ENCODE measurements around the gene ZNF581.
A peak's percentile ranks its signal among the peaks of the same experiment; 100 is the strongest.

ZNF581 gene

DNA sequence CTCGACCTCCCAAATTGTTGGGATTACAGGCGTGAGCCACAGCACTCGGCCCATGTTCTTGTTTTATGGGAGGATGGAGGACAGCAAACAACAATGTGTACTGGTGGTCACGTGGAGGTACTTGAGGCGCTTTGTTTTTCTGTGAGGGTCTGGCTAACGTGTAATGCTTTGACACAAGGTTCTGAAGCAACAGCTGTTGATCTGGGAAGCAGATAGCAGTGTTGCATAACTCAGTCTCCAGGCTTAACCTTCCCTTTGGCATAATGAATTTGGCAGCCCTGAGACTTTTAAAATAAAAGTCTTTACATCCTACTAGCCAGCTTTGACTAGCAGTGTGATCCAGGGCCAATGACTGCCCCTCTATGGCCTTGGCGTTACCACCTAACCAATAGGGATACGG is 9.6 kb upstream of the ZNF581 start:
- no peak for DNase-seq

DNA sequence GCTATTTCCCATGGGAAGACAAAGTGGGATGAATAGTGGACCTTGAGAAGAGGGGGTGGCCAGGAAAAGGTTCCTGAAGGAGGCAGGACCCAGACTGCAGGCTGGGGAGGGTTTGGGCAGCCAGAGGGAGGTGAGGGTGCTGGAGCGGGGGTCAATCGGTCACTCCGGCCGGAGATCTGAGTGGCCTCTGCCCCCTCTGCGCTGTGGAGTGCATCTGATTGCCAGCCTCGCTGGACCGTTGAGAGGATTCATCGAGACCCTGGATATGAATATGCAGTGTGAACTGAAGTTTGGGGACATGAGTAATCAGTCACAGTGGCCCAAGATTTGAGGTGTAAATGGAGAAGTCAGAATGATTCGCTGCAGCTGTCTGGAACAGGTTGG is 8.1 kb upstream of the ZNF581 start:
- DNase-seq = no peak

DNA sequence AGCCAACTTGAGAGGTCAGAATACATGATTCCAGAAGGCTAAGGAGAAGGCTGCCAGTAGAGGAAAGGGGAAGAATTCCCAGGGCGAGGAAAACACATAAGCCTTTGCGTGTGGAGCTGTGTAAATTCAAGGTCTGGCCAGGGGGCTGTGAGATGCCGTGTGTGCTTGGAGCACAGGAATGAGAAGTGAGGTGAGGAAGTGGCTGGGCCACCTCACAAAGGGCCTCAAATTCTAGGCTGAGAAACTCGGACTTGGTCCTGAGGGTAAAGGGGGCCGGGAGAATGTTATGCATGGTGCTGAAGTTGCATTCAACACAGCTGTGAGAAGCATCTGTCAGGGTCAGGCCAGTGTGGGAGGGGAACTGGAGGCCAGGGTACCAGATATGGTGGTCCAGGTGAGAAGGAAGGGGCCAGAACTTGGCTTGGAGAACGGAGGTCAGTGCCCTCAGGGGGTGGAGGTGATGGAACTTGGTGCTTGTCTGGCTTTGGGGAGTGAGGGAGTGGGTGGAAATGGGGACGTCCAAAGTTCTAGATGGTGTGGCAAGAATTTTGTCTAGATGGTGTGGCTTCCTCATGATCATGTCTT is 7.5 kb upstream of the ZNF581 start:
- DNase-seq = no peak

DNA sequence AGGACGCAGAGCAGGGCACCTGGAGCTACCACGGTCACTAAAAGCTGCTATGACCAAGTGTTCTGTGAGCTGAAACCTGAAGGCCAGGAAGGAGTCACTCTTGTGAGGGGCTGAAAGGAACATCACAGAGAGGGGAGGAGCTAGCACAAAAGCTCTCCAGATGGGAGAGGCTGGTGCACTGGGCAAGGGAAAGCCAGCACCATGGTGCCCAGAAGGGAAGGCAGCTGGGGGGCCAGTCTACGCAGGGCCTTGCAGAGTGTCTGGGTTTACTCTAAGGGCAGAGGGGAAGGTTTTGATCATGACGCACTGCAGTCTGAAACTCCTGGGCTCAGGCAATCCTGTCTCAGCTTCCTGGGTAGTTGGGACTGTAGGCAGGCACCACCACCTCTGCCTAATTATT is 6.7 kb upstream of the ZNF581 start:
- no peak for DNase-seq

DNA sequence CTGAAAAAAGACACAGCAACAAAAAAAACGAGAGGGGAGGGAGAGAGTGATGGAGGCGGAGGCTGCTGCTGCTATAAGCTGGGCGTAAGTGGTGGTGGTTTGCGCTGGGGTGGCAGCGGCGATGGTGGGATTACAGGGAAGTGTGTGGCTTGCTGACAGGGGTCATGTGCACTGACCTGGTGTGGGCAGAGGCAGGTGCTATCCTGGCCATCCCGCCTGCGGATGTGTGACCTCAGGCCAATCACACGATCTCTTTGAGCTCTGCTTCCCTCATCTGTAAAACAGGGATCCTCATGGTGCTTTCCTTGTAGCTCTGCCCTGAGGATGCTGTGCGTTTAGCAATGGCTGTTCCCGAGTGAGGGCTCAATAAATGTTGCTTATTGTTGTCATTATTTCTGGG is 5.9 kb upstream of the ZNF581 start:
- DNase-seq = no peak

DNA sequence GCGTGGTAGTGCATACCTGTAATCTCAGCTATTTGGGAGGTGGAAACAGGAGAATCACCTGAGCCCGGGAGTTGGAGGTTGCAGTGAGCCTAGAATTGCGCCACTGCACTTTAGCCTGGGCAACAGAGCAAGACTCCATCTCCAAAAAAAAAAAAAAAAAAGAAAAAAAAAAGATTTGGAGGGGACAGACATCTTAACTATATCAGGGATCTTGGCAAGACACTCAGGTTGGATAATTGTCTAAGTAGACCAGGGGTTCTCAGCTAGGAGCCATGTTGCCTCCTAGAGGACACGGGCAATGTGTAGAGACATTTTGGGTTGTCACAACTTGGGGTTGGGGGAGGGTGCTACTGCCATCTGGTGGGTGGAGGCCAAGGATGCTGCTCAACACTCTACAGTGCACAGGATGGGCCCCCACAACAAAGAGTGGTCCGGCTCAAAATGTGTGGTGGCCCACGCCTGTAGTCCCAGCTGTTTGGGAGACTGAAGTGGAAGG is 4.5 kb upstream of the ZNF581 start:
- peak in 1 of 2 experiments; percentile 60 for DNase-seq

DNA sequence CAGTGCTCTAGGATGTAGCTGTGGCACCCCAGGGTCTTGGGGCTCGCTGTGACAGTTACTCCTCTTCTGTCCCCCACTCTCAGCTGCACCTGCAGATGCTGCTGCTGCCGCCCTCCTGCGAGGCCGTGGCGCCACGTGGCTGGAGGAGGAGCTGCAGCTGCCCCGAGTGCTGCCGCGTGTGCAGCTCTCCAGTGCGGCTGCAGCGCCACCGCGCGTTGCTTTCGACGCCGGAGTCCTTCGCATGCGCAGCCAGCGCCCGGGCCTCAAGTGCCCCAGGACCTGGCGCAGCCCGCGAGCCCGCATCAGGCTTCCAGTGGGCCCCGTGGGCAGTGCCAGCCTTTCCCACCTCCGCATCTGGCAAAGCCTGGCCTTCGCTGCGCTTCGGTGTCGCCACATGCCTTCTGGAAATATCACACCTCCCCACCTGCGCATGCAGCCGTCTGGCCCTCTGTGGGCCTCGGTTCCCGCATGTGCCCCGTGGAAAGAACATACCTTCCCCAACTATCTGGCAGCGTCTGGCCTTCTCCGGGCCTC is 3.3 kb upstream of the ZNF581 start:
- DNase-seq = peak; percentile 63 to 77

DNA sequence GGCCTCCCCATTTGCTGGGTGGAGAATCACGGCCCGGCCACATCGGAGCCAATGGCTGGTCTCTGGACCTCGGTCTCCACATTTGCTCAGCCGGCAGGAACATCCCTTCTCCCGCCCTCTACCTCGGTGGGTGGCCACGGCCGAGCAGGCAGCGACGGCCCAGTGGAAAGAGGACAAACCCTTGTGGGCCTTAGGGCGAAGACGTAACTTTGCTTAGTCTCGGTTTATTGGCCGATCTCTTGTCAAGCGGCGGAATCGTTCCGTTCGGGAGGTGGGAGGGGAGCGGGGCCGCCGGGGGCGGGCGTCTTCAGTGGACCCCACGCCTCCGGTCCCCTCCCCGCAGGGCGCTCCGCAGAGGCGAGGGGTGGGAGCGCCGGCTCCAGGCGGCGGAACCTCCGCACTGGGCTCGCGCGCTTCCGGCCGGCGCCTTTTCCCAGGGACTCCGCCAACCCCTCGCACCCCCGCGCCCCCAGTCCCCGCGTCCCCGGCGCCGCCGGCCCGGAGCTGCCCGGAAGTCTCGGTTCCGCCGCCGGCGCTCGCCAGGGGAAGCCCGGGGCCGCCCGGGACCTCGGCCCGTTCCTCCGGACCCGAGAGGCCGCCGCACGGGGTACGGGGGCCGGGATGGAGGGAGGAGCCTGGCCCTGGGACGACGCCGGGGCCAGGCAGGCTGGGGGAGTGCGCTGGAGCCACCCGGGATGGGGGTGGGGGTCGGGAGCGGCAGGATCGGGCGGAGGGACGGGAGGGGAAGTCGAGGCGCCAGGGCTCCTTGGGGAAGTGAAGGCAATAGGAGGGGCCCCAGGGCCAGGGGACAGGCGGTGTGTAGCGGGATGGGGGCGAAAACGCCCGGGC is 2.6 kb upstream of the ZNF581 start, which contains the start of gene ZNF580:
Gene ZNF580, plus strand, starts transcription at position 426 of the 849 bp plus-strand sequence. CDS start 1,507 bp downstream, outside the sequence.
- peak; percentile 64 to 73 for DNase-seq

DNA sequence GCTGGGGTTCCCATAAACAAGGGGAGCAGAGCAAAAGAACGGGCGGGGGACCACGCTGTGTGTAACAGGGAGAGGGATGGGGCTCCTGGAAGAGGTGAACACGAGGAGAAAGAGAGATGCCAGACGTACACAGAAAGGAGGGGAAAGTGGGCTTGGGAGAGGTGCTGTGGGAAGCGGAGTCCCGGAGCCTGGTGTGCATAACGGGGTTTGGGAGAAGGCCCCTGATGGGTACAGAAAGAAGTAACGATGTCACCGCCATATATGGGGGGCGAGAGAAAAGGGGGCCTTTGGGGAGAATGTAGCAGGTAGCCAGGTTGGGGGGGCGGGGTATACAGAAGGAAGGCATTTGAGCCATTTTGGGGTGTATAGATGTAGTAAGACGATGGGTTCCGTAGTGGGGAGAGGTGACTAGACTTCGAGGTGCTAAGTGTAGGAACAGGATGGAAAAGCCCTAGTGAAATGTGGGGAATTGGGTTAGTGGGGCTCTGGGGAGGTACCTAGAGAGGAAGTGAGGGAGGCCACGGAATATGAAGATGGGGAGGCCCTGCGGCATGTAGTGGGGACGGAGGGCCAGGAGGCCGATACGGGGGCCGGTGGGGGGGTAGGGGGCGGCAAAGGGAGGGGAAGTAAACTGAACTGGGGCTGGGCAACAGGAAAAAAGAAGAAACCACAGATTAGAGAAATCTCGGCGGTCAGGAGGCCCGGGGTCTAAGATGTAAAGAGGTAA is 1.9 kb upstream of the ZNF581 start:
- no peak for DNase-seq

DNA sequence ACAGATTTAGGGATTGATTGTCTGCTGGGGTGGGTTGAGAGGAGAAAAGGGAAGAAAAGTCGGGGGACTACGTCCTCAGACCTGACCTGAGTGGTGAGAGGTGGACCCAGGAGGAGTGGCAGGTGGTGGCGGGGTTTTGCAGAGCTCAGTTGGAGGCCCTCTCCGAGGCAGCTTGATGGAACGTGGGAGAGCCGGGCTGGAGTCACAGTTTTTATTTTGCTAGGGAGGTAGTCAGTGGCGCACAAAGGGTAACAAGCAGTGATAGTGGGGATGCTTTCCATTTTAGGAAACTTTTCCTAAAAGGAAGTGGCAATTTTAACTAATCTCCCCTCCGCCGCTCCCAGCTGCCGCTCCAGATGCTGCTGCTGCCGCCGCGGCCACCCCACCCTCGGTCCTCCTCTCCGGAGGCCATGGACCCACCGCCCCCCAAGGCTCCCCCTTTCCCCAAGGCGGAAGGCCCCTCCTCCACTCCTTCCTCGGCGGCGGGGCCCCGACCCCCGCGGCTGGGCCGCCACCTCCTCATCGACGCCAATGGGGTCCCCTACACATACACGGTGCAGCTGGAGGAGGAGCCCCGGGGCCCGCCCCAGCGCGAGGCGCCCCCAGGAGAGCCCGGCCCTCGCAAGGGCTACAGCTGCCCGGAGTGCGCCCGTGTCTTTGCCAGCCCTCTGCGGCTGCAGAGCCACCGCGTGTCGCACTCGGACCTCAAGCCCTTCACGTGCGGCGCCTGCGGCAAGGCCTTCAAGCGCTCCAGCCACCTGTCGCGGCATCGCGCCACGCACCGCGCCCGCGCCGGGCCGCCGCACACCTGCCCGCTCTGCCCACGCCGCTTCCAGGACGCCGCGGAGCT is 1.1 kb upstream of the ZNF581 start:
- DNase-seq = peak; percentile 23 to 45

DNA sequence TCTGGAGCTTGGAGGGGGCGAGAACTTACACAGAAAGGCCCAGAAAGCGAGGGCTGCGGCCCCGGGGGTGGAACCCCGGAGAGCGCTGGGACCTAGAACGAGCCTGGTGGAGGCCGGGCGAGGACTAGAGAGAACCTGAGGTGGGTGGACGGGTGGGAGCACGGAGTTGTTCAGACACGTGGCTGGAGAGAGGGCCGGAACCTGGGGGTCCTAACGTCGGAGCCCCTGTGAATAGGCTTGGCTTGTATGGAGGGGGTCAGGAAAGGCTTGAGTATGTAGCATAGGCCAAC is 383 bp downstream of the ZNF581 start:
- no peak for DNase-seq

DNA sequence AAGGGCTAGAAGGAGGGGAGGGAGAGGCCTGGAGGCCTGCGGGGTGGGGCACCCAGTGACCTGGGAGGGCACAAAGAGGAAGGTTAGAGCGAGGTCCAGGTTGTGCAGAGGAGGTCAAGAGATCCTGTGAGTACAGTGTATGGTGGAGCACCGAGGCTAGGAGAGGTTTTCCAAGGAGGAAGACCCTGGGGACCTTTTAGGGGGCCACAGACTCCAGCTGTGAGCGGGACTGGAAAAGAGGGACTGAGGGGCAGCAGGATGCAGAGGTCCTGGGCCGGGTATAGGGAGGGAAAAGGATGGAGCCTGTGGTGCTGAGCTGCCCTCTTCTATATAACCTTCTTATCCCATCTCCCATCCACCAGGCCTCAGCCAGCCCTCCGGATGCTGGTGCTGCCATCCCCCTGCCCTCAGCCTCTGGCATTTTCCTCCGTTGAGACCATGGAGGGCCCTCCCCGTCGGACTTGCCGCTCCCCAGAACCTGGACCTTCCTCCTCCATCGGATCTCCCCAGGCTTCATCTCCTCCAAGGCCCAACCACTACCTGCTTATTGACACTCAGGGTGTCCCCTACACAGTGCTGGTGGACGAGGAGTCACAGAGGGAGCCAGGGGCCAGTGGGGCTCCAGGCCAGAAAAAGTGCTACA is 863 bp downstream of the ZNF581 start:
- DNase-seq = no peak

DNA sequence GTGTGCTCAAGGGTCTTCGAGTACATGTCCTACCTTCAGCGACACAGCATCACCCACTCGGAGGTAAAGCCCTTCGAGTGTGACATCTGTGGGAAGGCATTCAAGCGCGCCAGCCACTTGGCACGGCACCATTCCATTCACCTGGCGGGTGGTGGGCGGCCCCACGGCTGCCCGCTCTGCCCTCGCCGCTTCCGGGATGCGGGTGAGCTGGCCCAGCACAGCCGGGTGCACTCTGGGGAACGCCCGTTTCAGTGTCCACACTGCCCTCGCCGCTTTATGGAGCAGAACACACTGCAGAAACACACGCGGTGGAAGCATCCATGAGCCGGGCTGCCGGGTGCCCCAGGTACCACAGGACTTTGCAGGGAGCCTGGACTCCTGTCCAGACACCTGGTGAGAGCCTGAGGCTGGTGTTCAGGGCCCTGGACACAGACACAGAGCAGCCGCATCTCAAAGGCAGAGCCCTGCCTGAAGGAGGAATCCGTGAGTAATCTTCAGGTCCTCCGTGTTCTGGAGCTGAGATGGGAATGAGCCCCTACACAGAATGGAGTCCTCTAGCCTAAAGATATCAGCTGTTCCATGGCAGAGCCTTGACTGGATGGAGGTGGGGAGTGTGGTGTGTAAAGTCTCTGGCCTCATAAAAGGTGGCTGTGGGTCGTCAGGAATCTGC is 1.5 kb downstream of the ZNF581 start:
- no peak for DNase-seq

DNA sequence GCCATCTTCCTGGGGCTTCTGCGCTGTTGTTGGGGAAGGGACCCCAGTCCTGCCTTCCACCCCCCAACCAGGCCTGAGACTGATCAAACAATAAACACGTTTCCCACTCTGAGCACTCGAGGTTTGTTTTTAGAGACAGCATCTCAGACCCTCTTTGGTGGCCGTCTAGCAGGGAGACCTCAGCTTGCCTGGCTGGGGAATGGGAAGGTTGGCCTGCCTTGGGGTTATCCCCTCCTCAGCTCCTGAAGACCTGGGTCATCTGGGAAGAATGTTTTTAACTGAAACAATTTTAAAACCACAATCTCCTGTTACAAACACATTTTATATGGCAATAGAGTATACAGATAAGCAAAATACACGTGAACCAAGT is 2.0 kb downstream of the ZNF581 start:
- DNase-seq = no peak

DNA sequence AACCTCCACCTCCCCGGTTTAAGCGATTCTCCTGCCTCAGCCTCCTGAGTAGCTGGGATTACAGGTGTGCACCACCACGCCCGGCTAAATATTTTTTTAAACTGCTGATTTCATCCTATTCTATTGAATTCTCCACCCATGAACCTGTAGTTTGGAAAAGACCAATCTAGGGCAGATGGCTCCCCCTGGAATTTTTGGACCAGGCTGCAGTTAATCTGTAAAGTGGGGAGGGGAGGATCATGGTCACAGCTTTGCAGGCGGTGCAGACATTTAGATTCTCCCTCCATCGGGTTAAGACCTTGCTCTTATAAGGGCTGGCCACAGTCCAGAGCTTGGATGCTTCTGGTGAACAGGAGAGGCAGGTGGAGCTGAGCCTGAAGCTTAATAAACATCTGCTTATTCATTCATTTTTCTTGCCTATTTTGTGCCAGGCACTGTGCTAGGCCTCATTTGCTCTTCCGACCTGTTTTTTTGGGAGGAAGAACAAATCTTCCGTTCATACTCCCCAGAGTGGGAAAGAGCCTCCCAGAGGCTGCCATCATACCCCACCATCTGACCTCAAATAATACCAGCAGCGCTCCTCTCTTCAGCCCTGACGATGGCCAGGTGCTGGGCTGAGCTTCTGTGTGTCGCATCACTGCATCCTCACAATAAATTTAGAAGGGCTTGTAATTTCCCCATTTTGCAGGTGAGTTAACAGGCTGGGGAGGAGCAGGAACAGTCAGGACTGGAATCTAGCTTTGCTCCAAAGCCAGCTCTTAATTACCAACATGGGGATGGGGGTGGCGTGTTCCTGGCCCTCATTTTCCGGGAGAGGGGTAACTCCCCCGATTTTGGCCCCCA is 3.7 kb downstream of the ZNF581 start:
- no peak for DNase-seq

DNA sequence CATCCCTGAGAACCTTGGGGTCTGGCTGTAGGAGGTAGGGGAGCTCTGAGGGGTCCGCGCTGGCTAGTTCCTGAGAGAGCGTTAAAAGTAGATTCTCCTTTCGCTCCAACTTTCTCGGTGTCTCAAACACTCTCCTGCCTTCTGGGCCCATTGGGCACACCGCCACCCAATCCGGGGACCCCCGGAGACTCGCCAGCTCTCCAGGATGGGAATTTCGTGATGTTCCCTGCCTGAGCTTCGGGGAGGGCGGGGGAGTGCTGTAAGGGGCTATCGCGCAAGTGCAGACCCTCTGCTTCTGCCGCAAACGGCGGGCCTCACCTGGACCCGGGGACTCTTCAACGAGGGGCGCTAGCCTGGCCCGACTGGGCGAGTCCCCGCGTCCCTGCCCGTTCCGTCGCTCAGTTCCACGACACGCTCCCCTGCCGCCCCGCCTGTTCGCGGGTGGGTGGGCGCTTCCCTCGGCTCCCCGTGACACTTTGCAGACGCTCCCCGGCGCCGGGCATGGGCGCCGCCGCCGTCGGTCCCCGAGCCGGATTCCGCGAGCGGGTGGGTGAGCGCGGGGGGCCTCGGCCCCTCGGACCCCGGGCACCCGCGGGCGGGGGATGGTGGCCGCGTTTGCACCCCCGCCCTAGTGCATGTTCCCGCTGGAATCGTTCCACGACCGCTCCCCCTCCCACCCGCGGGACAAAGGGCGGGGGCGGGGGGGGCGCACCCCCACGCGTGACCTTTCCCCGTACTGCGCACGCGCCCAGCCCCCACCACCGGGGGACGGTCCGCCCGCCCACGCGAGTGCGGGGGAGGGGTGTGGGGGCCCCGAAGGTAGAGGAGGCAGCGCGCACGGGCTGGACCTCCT is 4.5 kb downstream of the ZNF581 start, which contains the start of gene CCDC106:
Gene CCDC106, plus strand, starts transcription at position 481 of the 853 bp plus-strand sequence. CDS start 835 bp downstream, outside the sequence.
- peak; percentile 59 to 64 for DNase-seq

DNA sequence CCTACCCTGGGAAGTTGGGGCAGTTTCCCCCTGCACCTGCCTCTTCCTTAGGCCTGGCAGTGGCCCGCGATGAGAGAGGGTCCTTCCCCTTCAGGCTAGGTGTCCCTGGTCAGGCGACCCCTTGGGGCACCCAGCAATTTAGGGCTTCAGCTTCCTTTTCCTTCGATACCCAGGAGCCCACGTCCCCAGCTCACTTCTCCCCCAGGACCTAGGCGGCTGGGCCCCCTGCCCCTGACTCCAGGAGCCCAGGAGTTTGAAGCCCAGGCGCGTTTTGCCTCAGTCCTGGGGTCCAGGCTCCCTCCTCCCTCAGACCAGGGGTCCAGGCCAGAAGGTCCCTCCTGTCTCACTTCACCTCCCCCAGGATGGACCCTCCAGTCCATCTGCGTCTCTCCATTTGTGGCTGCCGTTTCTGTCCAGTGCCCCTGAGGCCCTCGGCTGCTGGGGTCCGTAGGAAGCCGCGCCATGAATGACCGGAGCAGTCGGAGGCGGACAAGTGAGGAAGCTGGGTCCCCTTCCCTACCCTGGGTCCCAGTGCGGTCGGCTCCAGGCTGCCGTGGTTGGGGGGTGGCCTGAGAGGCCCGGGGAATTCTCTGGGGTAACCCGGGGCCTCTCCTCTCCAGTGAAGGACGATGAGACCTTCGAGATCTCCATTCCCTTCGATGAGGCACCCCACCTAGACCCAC is 5.3 kb downstream of the ZNF581 start:
- DNase-seq = no peak

DNA sequence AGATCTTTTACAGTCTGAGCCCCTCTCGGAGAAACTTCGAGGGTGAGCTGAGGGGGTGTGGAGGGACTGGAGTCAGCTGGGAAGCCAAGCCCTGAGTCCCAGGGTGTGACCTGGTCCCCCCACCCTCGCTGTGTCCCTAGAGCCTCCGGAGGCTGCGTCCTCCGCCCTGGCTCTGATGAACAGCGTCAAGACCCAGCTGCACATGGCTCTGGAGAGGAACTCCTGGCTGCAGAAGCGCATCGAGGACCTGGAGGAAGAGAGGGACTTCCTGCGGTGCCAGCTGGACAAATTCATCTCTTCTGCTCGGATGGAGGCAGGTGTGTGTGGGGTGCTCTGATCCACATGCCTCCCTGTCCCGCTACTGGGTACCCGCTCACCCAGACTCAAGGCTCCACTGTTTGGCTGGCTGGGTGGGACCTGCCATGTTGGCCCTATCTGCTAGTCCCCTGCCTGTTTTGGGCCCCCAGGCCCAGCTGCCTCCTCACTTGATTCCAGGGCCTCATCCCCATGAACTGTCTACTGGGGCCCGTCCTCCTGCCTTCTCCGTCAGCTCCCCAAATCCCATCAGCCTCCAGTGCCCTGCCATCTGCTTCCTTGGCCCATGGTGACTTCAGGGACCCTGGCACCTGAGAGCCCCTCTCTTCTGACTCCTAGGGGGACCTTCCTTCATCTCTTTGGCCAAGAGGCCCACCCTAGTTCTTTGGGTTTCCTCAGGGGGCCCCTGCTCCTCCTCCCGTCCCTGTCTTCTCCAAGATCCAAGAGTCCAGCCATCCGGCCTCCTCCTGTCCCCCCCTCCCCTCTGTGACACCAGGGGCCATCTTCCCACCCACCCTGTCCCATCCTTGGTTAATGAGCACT is 6.0 kb downstream of the ZNF581 start:
- DNase-seq = no peak
